Bronchial epithelial cell (primary cell): ENCODE results near the gene DOCK1. TPM values are rescaled to one million over a fixed set of nuclear protein-coding genes. Genes with fewer than 3 reads are reported as not detected.
A peak's percentile ranks its signal among the peaks of the same experiment; 100 is the strongest.

ENCODE experiments used
- DNase-seq: peaks from one replicate; pipeline ENCODE4 v3.0.0-alpha.2; 2010; ENCODE audit warnings: low read depth
- FAIRE-seq: peaks from 2 replicates; lab custom pipeline; 2011; peaks lifted over from hg19 to GRCh38; lab: Jason Lieb, UNC
- H3K27me3 ChIP-seq: 2 replicates; pipeline ENCODE4 v1.5.1; 2011; ENCODE audit warnings: low read length; ENCODE audit not compliant: control insufficient read depth, insufficient read depth
- H3K36me3 ChIP-seq: 2 replicates; pipeline ENCODE4 v1.5.1; 2011; ENCODE audit warnings: low read length; ENCODE audit not compliant: control insufficient read depth, insufficient read depth
- H3K4me3 ChIP-seq: 2 replicates; pipeline ENCODE4 v1.5.1; 2011; ENCODE audit warnings: mild to moderate bottlenecking, low read depth, low read length, control low read depth
- total RNA-seq: library from RNA; depleted of rRNA; stranded (reverse); fragments of >200 nt; gene quantifications from 2 replicates; pipeline ENCODE4 v1.2.1, GENCODE V29; 2014
- TF ChIP-seq, protein P1 (sequence below): IDR thresholded peaks from 2 replicates; pipeline ENCODE4 v1.5.1; 2011; ENCODE audit warnings: mild to moderate bottlenecking, moderate library complexity, low read length, control low read depth, inconsistent platforms; ENCODE audit not compliant: insufficient read depth, severe bottlenecking

The DOCK1 gene
- total RNA-seq, 1 donor from 2014 or later = 173 TPM

DNA sequence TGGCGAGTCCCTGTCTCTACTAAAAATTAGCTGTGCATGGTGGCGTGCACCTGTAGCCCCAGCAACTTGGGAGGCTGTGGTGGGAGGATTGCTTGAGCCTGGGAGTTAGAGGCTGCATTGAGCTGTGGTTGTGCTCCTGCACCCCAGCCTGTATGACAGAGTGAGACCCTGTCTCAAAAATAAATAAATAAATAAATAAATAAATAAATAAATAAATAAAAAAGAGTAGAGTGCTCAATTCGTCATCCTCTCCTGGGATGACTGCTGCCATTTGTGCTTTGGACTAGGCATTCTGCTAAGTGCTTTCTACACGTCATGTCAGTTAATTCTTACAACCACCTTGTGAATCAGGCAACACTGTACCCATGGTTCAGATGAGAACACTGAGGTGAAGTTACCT lies 130.6 kb downstream of the DOCK1 start:
- no peak overlapping the region for H3K4me3 ChIP-seq
- DNase-seq (no peak), FAIRE-seq (no peak)
- TF ChIP-seq, protein P1, sequence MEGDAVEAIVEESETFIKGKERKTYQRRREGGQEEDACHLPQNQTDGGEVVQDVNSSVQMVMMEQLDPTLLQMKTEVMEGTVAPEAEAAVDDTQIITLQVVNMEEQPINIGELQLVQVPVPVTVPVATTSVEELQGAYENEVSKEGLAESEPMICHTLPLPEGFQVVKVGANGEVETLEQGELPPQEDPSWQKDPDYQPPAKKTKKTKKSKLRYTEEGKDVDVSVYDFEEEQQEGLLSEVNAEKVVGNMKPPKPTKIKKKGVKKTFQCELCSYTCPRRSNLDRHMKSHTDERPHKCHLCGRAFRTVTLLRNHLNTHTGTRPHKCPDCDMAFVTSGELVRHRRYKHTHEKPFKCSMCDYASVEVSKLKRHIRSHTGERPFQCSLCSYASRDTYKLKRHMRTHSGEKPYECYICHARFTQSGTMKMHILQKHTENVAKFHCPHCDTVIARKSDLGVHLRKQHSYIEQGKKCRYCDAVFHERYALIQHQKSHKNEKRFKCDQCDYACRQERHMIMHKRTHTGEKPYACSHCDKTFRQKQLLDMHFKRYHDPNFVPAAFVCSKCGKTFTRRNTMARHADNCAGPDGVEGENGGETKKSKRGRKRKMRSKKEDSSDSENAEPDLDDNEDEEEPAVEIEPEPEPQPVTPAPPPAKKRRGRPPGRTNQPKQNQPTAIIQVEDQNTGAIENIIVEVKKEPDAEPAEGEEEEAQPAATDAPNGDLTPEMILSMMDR = no peak
- no peaks in the 10 kb centered on the region for H3K27me3 ChIP-seq
- peaks cover 16% of the 10 kb centered on the region for H3K36me3 ChIP-seq

DNA sequence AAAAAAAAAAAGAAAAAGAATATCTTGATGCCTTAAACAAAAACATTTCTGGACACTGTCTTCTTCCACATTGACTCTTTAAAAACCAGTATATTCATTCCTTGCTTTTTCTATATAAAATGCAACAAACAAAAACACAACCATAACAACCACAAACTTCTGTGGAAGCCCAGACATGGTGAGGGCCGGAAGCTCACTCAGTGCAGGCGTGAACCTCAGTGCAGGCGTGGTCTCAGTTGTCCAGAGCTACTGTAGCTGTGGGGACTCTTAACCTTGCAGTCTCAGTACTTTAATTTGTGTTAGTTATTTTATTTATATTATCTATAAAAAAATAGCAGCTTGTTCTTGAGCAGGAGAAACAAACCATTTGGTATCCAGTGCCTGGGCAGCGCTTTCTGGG lies 131.8 kb downstream of the DOCK1 start:
- Histone ChIP-seq H3K36me3 (peaks cover 13% of the 10 kb centered on the region), H3K4me3 (no peak overlapping the region), H3K27me3 (no peaks in the 10 kb centered on the region)
- TF ChIP-seq, protein P1 = no peak
- no peak for DNase-seq
- FAIRE-seq = no peak

DNA sequence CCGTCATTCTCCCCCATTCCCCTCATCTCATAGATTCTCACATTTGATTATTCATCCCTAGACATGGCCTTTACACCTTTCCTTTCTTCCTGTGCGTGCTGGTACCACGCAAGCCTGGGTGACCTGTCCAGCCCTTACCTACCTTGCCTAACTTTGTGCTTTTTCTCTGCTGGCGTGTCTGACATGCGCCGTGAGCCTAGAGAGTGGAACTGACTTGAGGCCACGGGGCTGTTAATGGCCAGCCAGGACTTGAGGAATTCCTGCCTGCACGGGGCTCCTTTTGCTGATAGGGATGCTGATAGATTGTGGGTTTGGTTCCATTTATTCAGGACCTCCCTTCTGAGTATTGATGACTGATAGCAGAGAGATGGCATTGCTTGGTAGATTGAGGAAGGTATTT lies 134.2 kb downstream of the DOCK1 start:
- Histone ChIP-seq H3K4me3 (no peak overlapping the region), H3K27me3 (no peaks in the 10 kb centered on the region), H3K36me3 (peaks cover 11% of the 10 kb centered on the region)
- TF ChIP-seq, protein P1 = no peak
- no peak for DNase-seq
- no peak for FAIRE-seq

DNA sequence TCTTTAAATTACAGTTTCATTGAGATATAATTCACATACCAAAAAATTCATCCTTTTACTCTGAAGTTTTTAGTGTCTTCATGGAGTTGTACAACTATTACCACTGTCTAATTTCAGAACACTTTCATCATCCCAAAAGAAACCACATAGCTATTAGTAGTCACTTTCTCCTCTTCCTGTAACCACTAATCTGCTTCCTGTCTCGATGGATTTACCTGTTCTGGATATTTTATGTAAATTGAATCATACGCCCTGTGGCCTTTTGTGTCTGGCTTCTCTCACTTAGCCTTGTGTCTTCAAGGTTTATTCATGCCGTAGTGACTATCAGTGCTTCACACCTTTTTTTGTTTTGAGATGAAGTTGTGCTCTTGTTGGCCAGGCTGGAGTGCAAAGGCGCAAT lies 135.5 kb downstream of the DOCK1 start:
- H3K4me3 ChIP-seq = no peak overlapping the region
- peaks cover 8% of the 10 kb centered on the region for H3K36me3 ChIP-seq
- no peaks in the 10 kb centered on the region for H3K27me3 ChIP-seq
- FAIRE-seq (no peak), DNase-seq (peak; percentile 87)
- TF ChIP-seq, protein P1 = no peak

DNA sequence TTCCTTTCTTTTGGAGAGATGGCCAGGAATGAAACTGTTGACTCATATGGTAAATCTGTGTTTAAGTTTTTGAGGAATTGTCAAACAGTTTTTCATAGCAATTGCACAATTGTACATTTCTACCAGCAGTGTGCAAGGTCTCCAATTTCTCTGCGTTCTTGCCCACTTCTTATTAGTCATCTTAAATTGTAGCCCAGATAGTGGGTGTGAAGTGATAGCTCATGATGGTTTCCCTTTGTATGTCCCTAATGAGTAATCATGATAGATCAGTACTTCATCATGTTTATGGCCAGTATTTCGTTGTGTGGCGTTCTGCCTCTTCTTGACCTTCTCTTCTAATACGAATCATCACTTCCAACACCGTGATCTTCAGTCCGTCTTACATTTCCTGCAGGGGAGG lies 136.3 kb downstream of the DOCK1 start:
- peak; percentile 72 for FAIRE-seq
- DNase-seq = peak; percentile 98
- Histone ChIP-seq H3K27me3 (no peaks in the 10 kb centered on the region), H3K4me3 (no peak overlapping the region), H3K36me3 (peaks cover 8% of the 10 kb centered on the region)
- TF ChIP-seq, protein P1 = no peak

DNA sequence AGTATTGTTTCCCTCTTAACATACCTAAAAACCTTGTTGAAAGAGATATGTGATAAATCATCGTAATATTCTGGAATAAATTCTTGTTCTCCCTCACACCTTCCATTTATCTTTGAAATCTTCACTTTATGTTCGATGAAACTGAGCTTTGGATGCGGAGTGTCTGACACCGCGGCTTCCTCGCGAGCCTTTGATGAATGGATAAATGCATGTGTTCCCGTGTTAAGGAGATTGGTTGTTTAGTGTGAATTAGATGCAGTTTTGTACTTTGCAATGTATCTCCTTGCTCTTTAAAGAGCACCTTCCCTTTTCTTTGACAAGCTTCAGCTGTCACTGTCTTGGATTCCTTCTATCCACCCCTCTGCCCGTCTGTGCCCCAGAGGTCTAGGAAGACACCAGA lies 138.1 kb downstream of the DOCK1 start:
- no peak overlapping the region for H3K4me3 ChIP-seq
- DNase-seq (no peak), FAIRE-seq (no peak)
- H3K36me3 ChIP-seq = peaks cover 8% of the 10 kb centered on the region
- TF ChIP-seq, protein P1 = no peak
- no peaks in the 10 kb centered on the region for H3K27me3 ChIP-seq
